ENCODE data around the gene RNF39.

The RNF39 gene

GRCh38 chr6:30097902-30098768, 22.6 kb upstream of the RNF39 start:
- no peak for DNase-seq (ENCODE audit: low read depth)

GRCh38 chr6:30096829-30097228, 21.3 kb upstream of the RNF39 start:
- DNase-seq (ENCODE audit: low read depth) = no peak

- DNase-seq (ENCODE audit: low read depth) = no peak
Observed at GRCh38 chr6:30093951-30094661, 18.5 kb upstream of the RNF39 start.

- DNase-seq (ENCODE audit: low read depth) = no peak
Observed at GRCh38 chr6:30092852-30093543, 17.4 kb upstream of the RNF39 start.

- no peak for DNase-seq (ENCODE audit: low read depth)
Observed at GRCh38 chr6:30091577-30092381, 16.2 kb upstream of the RNF39 start.

- no peak for DNase-seq (ENCODE audit: low read depth)
Observed at GRCh38 chr6:30087876-30088275, 12.3 kb upstream of the RNF39 start.

- no peak for DNase-seq (ENCODE audit: low read depth)
Observed at GRCh38 chr6:30077218-30077617, 1.6 kb upstream of the RNF39 start.

- no peak for DNase-seq (ENCODE audit: low read depth)
Observed at GRCh38 chr6:30075790-30076732, 492 bp upstream of the RNF39 start.

GRCh38 chr6:30074331-30075093, 1.1 kb downstream of the RNF39 start:
- no peak for DNase-seq (ENCODE audit: low read depth)

GRCh38 chr6:30073489-30074235, 1.9 kb downstream of the RNF39 start:
- DNase-seq (ENCODE audit: low read depth) = no peak

GRCh38 chr6:30071858-30072257, 3.7 kb downstream of the RNF39 start:
- DNase-seq (ENCODE audit: low read depth) = no peak

GRCh38 chr6:30071081-30071818, 4.3 kb downstream of the RNF39 start:
- no peak for DNase-seq (ENCODE audit: low read depth)

- no peak for DNase-seq (ENCODE audit: low read depth)
Observed at GRCh38 chr6:30067460-30068139, 8.0 kb downstream of the RNF39 start.

GRCh38 chr6:30066577-30067459, 8.8 kb downstream of the RNF39 start, which contains the start of gene PPP1R11:
Gene PPP1R11, plus strand, starts transcription at chr6:30067198. Its CDS starts 213 bp downstream, at chr6:30067411.
- DNase-seq (ENCODE audit: low read depth) = peak; percentile 99

GRCh38 chr6:30066082-30066481, 9.5 kb downstream of the RNF39 start:
- DNase-seq (ENCODE audit: low read depth) = no peak

GRCh38 chr6:30063315-30063714, 12.3 kb downstream of the RNF39 start:
- no peak for DNase-seq (ENCODE audit: low read depth)

Data from stimulated activated CD8-positive, alpha-beta memory T cell treated with anti-CD3 and anti-CD28 coated beads, Interleukin-12 subunit alpha, Interleukin-12 subunit beta, amount 100 ng/mL, for 1 hour (primary cell).